ENCODE results near the gene RANBP17.

RANBP17 gene

GRCh38 chr5:171102877-171103610 lies 241.2 kb downstream of the RANBP17 start:
- DNase-seq, result no peak

- DNase-seq, result no peak
Observed at GRCh38 chr5:171107669-171108068, 245.9 kb downstream of the RANBP17 start.

- no peak for DNase-seq
Observed at GRCh38 chr5:171115519-171115918, 253.7 kb downstream of the RANBP17 start.

GRCh38 chr5:171116719-171117118 lies 254.9 kb downstream of the RANBP17 start:
- no peak for DNase-seq

- DNase-seq, result no peak
Observed at GRCh38 chr5:171120986-171121622, 259.3 kb downstream of the RANBP17 start.

GRCh38 chr5:171121638-171122037 lies 259.8 kb downstream of the RANBP17 start:
- no peak for DNase-seq

GRCh38 chr5:171122372-171122771 lies 260.6 kb downstream of the RANBP17 start:
- DNase-seq, result no peak

- DNase-seq, result no peak
Observed at GRCh38 chr5:171123417-171123816, 261.6 kb downstream of the RANBP17 start.

GRCh38 chr5:171127314-171127713 lies 265.5 kb downstream of the RANBP17 start:
- DNase-seq, result no peak

- no peak for DNase-seq
Observed at GRCh38 chr5:171128136-171128535, 266.3 kb downstream of the RANBP17 start.

GRCh38 chr5:171129308-171129707 lies 267.5 kb downstream of the RANBP17 start:
- no peak for DNase-seq

GRCh38 chr5:171131497-171131896 lies 269.7 kb downstream of the RANBP17 start:
- DNase-seq, result no peak

GRCh38 chr5:171137768-171138525 lies 276.1 kb downstream of the RANBP17 start:
- DNase-seq, result peak; percentile 90

- DNase-seq, result no peak
Observed at GRCh38 chr5:171139227-171139626, 277.4 kb downstream of the RANBP17 start.

- no peak for DNase-seq
Observed at GRCh38 chr5:171142617-171143016, 280.8 kb downstream of the RANBP17 start.

- DNase-seq, result no peak
Observed at GRCh38 chr5:171143171-171143570, 281.4 kb downstream of the RANBP17 start.

- DNase-seq, result no peak
Observed at GRCh38 chr5:171143926-171144325, 282.1 kb downstream of the RANBP17 start.

GRCh38 chr5:171149333-171149732 lies 287.5 kb downstream of the RANBP17 start:
- DNase-seq, result no peak

GRCh38 chr5:171149772-171150171 lies 288.0 kb downstream of the RANBP17 start:
- no peak for DNase-seq

GRCh38 chr5:171152382-171152781 lies 290.6 kb downstream of the RANBP17 start:
- no peak for DNase-seq

- peak; percentile 34 for DNase-seq
Observed at GRCh38 chr5:171155621-171156020, 293.8 kb downstream of the RANBP17 start.

- DNase-seq, result no peak
Observed at GRCh38 chr5:171157276-171157675, 295.5 kb downstream of the RANBP17 start.

GRCh38 chr5:171157775-171158174 lies 296.0 kb downstream of the RANBP17 start:
- DNase-seq, result no peak

- DNase-seq, result no peak
Observed at GRCh38 chr5:171158581-171158980, 296.8 kb downstream of the RANBP17 start.

All from kidney glomerular epithelial cell (primary cell).